Measurements from ENCODE around the gene TUBA1B. TPM values are rescaled to one million over a fixed set of nuclear protein-coding genes. Genes with fewer than 3 reads are reported as not detected.
"Not testable (repeated sequence)": the region's sequence is repeated elsewhere in the genome, so short reads cannot be mapped to it uniquely, and the experiment has no call there.

TUBA1B gene
- 3,747 and 3,781 TPM in 2 replicates for total RNA-seq (2014; rRNA removed)
- 3,145 TPM for polyA plus RNA-seq (2012)

DNA sequence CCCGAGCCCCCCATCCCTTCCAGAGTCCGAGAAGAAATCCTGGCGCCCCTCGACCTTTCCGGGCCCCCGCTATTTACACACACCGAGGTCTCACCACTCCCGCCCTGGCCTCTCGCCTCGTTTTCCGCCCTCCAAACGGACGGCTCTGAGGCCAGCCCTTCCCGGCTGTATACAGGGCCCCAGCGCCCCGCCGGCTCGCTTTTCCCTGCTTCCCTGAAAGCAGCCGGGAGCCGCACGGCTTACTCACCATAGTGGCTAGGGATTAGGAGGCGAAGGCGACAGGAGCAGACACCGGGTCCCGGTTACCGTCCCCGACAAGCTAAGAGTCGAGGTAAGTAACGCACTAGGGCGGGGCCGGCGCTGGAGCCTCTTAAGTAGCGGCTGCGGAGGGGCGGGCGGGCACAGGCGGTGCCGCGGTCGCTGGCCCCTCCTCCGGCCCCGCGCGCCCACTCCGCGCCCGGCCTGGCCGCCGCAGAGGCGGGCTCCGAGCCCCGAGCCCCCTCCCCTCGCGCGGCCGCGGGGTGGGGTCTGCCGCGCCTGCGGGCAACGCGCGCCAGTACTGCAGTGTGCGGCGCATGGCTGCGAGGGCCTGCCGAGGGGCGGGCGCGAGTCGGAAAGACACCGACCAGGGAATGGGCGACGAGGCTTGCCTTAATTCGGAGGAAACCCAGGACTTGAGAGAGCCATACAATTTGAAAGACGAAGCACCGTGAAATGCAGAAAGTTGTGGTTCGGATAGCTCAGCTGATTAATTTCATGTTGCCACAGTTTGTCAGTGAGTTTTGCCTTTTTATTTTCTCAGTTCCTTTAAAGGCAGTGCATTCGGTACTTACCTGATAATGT is at the start of gene TUBA1B:
TUBA1B (minus strand) TSS at position 345 of the 843 bp plus-strand sequence; CDS start at position 250, 95 bp downstream.
- peak; percentile 83 for DNase-seq (ENCODE audit: low read depth)

DNA sequence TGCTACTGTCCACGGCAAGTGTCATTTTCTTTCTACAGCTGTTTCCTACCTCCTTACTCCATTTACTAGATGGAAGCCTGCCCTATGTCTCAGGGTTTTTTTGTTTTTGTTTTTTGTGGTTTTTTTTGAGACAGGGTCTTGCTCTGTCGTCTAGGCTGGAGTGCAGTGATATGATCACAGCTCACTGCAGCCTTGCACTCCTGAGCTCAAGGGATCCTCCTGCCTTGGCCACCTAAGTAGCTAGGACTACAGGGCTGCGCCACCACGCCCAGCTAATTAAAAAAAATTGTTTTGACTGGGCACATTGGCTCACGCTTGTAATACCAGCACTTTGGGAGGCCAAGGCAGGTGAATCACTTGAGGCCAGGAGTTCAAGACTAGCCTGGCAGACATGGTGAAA is 43.0 kb upstream of the TUBA1B start:
- DNase-seq (ENCODE audit: low read depth), result no peak

- DNase-seq (ENCODE audit: low read depth), result no peak
These were observed 39.7 kb upstream of the TUBA1B start for GRCh38 chr12:49170924-49171323.

DNA sequence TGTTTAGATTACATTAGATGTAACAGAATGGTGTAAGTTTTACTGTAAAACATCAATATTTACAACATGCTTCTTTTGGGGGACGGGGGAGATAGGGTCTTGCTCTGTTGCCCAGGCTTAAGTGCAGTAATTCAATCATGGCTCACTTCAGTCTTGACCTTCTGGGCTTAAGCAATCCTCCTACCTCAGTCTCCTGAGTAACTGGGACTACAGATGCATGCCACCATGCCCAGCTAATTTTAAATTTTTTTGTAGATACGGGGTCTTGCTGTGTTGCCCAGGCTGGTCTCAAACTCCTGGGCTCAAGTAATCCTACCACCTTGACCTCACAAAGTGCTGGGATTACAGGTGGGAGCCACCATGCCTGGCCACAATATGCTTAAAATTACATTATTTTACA is 33.9 kb upstream of the TUBA1B start:
- no peak for DNase-seq (ENCODE audit: low read depth)

GRCh38 chr12:49161901-49162300 is 30.7 kb upstream of the TUBA1B start:
- not testable (repeated sequence) for DNase-seq (ENCODE audit: low read depth)

DNA sequence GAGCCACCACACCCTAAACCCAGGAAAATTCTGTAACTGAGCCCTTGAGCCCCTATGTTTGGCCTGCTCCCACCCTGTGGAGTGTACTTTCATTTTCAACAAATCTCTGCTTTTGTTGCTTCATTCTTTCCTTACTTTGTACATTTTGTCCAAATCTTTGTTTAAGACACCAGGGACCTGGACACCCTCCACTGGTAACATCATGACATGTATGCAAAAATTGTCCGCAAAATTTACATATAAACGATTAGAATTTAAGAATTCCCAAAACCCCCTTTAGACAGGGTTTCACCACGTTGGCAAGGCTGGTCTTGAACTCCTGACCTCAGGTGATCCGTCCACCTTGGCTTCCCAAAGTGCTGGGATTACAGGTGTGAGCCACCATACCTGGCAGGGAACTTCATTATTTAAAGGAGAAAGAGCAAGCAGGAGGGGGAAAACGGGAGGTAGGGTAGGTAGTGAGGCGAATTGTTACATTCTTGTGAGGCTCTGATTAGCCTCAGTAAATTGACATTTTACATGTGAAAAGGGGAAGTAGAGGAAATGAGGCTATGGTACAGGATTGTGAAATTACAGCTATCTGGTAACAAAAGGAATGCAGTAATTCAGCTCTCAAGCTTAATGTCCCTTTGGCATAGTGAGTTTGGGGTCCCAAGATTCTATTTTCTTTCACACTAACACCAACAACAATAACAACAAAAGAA is 30.0 kb upstream of the TUBA1B start:
- no peak for DNase-seq (ENCODE audit: low read depth)

- no peak for DNase-seq (ENCODE audit: low read depth)
These were observed 29.2 kb upstream of the TUBA1B start for GRCh38 chr12:49160399-49160798.

DNA sequence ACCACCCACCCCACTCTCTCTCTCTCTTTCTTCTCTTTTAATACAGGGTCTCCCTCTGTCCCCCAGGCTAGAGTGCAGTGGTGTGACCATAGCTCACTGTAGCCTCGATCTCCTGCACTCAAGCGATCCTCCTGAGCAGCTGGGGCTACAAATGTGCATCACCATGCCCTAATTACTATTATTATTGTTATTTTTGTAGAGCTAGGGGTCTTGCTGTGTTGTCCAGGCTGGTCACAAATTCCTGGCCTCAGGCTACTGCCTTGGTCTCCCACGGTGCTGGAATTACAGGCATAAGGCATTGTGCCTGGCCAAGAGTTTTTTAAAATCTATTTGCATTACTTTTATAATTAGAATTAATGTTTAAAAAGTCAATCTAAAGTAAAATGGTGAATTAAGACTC is 23.0 kb upstream of the TUBA1B start:
- no peak for DNase-seq (ENCODE audit: low read depth)

DNA sequence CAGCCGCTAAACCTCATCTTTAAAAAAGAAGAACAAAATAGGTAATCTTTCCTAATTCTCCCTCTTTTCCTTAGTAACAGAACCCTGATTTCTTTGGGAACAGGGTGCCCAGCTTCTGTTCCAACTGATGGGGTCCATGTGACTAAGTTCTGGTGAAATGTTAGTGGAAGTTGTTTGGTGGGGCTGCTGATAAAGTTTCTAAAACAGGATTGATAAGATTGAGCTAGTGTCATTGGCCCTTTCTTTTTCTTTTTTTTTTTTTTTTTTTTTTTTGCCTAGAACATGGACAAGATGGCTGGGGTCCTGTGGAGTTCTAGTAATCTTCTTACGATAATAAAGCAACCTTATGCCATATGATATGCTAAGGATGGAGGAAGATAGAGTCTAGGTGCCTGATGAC is 16.2 kb upstream of the TUBA1B start:
- DNase-seq (ENCODE audit: low read depth), result no peak

- DNase-seq (ENCODE audit: low read depth), result no peak
These were observed 15.2 kb upstream of the TUBA1B start for GRCh38 chr12:49146406-49146805.

- DNase-seq (ENCODE audit: low read depth), result no peak
These were observed 13.2 kb upstream of the TUBA1B start for GRCh38 chr12:49144384-49144783.

DNA sequence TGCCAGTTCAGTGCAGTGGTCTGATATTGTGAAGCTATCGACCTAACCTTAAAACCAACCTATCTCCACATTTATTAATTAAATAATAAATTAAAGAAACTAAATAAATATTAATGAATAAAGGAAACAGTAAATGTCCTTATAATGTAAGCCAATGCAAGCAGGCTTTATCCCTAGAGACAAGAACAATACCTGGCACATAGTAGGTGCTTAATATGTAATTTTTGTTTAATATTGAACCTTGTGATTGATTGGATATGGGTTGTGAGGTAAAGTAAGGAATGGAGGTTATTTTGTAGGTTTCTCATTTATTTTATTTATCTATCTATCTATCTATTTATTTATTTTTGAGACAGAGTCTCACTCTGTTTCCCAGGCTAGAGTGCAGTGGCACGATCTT is 7.8 kb upstream of the TUBA1B start:
- no peak for DNase-seq (ENCODE audit: low read depth)

GRCh38 chr12:49138587-49138986 is 7.4 kb upstream of the TUBA1B start:
- no peak for DNase-seq (ENCODE audit: low read depth)

GRCh38 chr12:49137476-49137875 is 6.3 kb upstream of the TUBA1B start:
- no peak for DNase-seq (ENCODE audit: low read depth)

GRCh38 chr12:49136997-49137396 is 5.8 kb upstream of the TUBA1B start:
- DNase-seq (ENCODE audit: low read depth), result not testable (repeated sequence)

GRCh38 chr12:49133590-49133989 is 2.4 kb upstream of the TUBA1B start:
- no peak for DNase-seq (ENCODE audit: low read depth)

GRCh38 chr12:49133014-49133413 is 1.8 kb upstream of the TUBA1B start:
- no peak for DNase-seq (ENCODE audit: low read depth)

DNA sequence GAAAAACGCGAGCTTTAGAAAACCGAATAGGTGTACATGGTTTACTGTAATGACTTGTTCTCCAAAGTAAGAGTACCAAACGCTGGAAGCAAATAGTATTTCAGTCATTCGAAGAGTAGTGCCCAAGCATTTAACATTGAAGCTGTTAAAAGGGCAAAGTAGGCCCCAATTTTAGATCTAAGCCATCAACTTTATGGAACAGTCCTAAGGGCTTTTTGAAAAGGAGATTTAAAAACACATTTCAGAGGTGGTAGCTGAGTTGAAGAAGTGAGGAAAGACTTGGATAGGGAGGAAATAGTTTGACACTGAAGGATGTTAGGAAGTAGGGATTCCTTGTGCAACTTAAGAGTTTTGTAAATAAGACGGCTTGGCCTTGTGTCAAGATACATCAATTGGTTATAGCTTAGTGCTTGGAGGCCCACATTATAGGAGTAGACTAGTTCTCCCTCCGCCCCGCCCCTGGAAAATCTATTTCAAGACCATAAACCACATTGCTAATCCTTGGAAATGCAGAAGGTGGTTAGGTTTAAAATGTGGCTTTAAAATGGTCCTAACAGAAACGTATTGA is 783 bp upstream of the TUBA1B start:
- DNase-seq (ENCODE audit: low read depth), result peak; percentile 69

GRCh38 chr12:49130151-49131050 is 794 bp downstream of the TUBA1B start:
- peak; percentile 93 for DNase-seq (ENCODE audit: low read depth)

GRCh38 chr12:49129332-49130150 is 1.7 kb downstream of the TUBA1B start:
- DNase-seq (ENCODE audit: low read depth), result no peak

DNA sequence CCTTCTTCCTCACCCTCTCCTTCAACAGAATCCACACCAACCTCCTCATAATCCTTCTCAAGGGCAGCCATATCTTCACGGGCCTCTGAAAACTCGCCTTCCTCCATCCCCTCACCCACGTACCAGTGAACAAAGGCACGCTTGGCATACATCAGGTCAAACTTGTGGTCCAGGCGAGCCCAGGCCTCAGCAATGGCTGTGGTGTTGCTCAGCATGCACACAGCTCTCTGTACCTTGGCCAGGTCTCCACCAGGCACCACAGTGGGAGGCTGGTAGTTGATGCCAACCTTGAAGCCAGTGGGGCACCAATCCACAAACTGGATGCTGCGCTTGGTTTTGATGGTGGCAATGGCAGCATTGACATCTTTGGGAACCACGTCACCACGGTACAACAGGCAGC is 3.2 kb downstream of the TUBA1B start:
- DNase-seq (ENCODE audit: low read depth), result not testable (repeated sequence)

Data from LHCN-M2 (cell line).